ENCODE results near the gene LANCL3.

GRCh38 chrX:37541991-37542390 is 29.5 kb upstream of the LANCL3 start:
- TF ChIP-seq CTCF (IDR thresholded peaks at IDR 0.05; ENCODE audit: poor library complexity) (no peak), EZH2 (IDR thresholded peaks at IDR 0.05; ENCODE audit: borderline replicate concordance) (no peak), EZH2phosphoT487 (IDR thresholded peaks at IDR 0.05; ENCODE audit: low read depth, severe bottlenecking, unreplicated experiment) (no peak)

Measured in hepatocyte (in vitro differentiated cells).